ENCODE results near the gene CCDC38.

The CCDC38 gene

DNA sequence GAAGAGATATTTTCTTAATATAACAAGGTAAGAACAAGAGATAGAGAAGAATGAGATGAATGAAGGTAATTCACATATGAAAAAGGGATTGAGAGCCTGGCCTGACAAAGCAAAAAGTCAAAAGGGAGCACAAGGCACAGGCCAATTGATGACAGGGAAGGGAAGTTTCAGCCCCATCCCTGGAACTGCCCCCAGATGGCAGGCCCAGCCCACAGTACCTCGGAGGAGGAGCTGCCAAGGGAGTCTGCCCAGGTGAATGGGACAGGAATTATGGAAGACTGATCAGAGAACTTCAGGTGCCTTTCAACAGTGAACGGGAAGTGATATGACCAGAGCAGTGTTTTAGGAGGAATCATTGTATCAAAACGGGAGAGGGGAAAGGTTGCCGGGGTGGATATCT lies 68.0 kb downstream of the CCDC38 start:
- no peak for DNase-seq (ENCODE audit: extremely low read depth, low read depth)
- TF ChIP-seq, protein P1, sequence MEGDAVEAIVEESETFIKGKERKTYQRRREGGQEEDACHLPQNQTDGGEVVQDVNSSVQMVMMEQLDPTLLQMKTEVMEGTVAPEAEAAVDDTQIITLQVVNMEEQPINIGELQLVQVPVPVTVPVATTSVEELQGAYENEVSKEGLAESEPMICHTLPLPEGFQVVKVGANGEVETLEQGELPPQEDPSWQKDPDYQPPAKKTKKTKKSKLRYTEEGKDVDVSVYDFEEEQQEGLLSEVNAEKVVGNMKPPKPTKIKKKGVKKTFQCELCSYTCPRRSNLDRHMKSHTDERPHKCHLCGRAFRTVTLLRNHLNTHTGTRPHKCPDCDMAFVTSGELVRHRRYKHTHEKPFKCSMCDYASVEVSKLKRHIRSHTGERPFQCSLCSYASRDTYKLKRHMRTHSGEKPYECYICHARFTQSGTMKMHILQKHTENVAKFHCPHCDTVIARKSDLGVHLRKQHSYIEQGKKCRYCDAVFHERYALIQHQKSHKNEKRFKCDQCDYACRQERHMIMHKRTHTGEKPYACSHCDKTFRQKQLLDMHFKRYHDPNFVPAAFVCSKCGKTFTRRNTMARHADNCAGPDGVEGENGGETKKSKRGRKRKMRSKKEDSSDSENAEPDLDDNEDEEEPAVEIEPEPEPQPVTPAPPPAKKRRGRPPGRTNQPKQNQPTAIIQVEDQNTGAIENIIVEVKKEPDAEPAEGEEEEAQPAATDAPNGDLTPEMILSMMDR (IDR thresholded peaks at IDR 0.05; ENCODE audit: low read depth, low read length) = no peak

DNA sequence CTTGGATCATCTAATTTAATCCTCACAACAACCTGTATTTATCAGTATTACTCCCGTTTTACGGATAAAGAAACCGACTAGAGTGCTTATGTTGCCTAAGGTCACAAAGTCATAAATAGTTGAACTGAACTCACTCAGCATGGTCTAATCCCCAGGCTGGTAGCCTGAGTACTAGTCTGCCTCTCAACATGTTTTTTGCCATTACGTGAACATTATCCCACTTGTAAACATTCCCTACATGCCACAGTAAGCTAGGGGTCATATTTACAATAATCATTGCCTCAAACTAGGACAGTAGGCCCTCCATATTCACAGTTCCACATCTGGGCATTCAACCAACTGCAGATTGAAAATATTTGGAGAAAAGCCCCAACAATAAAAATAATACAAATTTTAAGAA lies 71.5 kb downstream of the CCDC38 start:
- TF ChIP-seq, protein P1 (IDR thresholded peaks at IDR 0.05; ENCODE audit: low read depth, low read length) = no peak
- no peak for DNase-seq (ENCODE audit: extremely low read depth, low read depth)

DNA sequence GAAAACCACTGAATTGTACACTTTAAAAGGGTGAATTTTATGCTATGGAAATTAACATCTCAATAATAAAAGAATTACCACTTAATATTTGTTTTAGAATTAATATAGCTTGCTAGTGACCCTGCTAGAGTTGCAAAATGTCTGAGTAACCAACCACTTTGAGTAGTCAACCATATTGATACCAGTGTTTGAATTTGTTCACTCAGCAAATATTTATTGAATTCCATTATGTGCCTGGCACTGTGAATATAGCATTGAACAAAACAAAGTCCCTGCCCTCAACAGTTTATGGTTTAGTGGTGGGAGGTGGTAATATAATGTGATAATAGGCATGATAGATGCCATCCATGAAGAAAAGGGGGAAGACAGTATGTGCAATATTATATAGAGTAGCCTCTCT lies 79.1 kb downstream of the CCDC38 start:
- no peak for DNase-seq (ENCODE audit: extremely low read depth, low read depth)
- TF ChIP-seq, protein P1 (IDR thresholded peaks at IDR 0.05; ENCODE audit: low read depth, low read length) = no peak

DNA sequence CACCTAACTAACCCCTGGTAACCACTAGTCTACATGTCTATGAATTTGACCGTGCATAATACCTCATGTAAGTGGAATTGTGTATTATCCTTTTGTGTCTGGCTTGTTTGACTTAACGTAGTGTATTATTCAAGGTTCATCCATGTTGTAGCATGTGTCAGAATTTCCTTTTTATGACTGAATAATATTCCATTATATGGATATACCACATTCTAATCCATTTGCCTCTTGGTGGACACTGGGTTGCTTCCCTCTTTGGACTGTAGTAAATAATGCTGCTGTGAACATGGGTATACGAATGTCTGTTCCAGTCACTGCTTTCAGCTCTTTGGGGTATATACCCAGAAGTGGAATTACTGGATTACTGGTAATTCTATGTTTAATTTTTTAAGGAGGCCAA lies 80.4 kb downstream of the CCDC38 start:
- DNase-seq (ENCODE audit: extremely low read depth, low read depth) = no peak
- TF ChIP-seq, protein P1 (IDR thresholded peaks at IDR 0.05; ENCODE audit: low read depth, low read length) = no peak

DNA sequence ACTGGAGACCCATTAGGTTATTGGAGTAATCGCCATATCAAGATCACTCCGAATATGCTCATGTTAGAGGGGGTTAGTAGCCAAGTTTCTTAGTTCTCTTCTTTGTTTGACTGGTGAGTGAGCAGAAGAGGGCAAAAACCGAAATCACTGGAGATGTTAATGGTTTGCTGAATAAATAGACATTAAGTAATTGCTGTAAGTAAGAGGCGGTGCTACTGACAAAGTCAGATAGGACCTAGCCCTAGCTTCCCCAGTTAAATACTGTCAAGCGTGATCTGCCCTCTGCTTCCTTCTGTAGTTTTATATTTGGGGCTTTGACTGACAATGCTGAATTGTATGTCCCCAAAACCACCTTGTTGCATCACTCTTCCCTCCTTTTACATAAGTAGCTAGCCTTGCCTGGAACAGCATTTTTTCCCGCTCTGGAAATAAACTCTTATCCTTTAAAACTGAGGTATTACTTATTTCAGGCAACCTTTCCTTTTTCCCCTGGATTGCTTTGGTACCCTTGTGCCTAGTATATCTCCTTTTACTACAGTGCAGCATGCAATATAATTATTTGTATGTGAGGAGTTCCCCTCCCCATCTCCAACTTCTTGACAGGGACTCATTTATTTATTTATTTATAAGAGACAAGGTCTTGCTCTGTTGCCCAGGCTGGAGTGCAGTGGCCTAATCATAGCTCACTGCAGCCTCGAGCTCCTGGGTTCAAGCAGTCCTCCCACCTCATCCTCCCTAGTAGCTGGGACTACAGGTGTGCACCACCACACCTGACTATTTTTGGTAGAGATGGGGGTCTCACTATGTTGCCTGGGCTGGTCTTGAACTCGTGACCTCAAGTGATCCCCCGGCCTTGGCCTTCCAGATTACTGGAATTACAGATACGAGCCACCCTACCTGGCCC lies 82.2 kb downstream of the CCDC38 start:
- DNase-seq (ENCODE audit: extremely low read depth, low read depth) = no peak
- TF ChIP-seq, protein P1 (IDR thresholded peaks at IDR 0.05; ENCODE audit: low read depth, low read length) = no peak

DNA sequence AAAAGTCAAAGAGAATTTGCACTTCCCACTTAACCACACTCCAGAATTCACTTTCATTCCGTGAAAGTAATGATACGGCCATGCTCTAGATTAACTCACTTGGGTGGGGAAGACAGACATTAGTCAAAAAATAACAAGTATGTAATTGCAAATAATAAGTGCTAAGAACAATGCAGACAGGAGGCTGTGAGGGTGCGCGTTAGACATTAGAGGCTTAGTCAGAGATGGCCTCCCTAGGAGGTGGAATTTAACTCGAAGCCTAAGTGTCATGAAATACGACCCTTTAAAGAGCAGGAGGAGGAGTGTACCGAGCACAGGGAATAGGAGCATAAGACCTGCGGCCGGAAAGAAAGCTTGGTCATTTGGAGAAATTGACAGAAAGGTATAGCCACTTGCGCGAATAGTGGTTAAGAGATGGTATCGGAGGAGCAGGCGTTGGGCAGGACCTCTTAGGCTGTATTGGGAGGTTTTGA lies 83.0 kb downstream of the CCDC38 start:
- TF ChIP-seq, protein P1 (IDR thresholded peaks at IDR 0.05; ENCODE audit: low read depth, low read length) = no peak
- DNase-seq (ENCODE audit: extremely low read depth, low read depth) = no peak
